ENCODE results near the gene ABCB7.

Gene ABCB7

GRCh38 chrX:75084757-75085156 is 71.3 kb downstream of the ABCB7 start:
- Histone ChIP-seq H3K9me3 (ENCODE audit: control insufficient read depth, insufficient read depth, low read depth, low read length) (no peaks in the 10 kb centered on the region), H3K27ac (ENCODE audit: extremely low read depth, low read depth, low read length) (no peak overlapping the region), H3K4me1 (ENCODE audit: control insufficient read depth, insufficient read depth, low read length) (peaks cover 10% of the 10 kb centered on the region), H3K4me3 (ENCODE audit: low read depth, low read length) (no peak overlapping the region), H3K36me3 (ENCODE audit: control insufficient read depth in 2 of 2, insufficient read depth in 1 of 2, low read length in 2 of 2) (no peaks in the 10 kb centered on the region)
- ChIA-PET CTCF (interaction anchor here (0.6 kb wide), 1 partner anchor 8 kb away, joined by 3 read pairs; no protein-coding TSS in a partner anchor), POLR2A (no interaction called here)
- TF ChIP-seq ZNF48 (tag by site-specific recombination; IDR thresholded peaks at IDR 0.05) (no peak), ZNF132 (tag by site-specific recombination; IDR thresholded peaks at IDR 0.05; ENCODE audit: borderline replicate concordance) (no peak), ZFHX2 (tag by site-specific recombination; conservative IDR thresholded peaks at IDR 0.05) (no peak), ZIC2 (tag by site-specific recombination; IDR thresholded peaks at IDR 0.05) (no peak), ZNF792 (tag by site-specific recombination; IDR thresholded peaks at IDR 0.05) (no peak), ZNF549 (tag by site-specific recombination; IDR thresholded peaks at IDR 0.05) (no peak), ZBTB20 (tag by site-specific recombination; IDR thresholded peaks at IDR 0.05) (no peak), ZNF221 (tag by site-specific recombination; IDR thresholded peaks at IDR 0.05; ENCODE audit: borderline replicate concordance) (no peak), ZNF184 (tag by site-specific recombination; IDR thresholded peaks at IDR 0.05) (no peak), ZNF654 (tag by site-specific recombination; IDR thresholded peaks at IDR 0.05; ENCODE audit: low read depth) (no peak), ZNF311 (tag by site-specific recombination; IDR thresholded peaks at IDR 0.05; ENCODE audit: borderline replicate concordance) (no peak), ZNF362 (tag by site-specific recombination; IDR thresholded peaks at IDR 0.05) (no peak), ZNF16 (tag by site-specific recombination; IDR thresholded peaks at IDR 0.05; ENCODE audit: low read depth) (no peak), WT1 (tag by site-specific recombination; IDR thresholded peaks at IDR 0.05) (no peak), ZBTB21 (tag by site-specific recombination; IDR thresholded peaks at IDR 0.05) (no peak), ZNF280C (tag by site-specific recombination; IDR thresholded peaks at IDR 0.05) (no peak), ZSCAN4 (tag by site-specific recombination; IDR thresholded peaks at IDR 0.05) (no peak), ZNF138 (tag by site-specific recombination; IDR thresholded peaks at IDR 0.05; ENCODE audit: borderline replicate concordance) (no peak), ATF2 (tag by site-specific recombination; IDR thresholded peaks at IDR 0.05; ENCODE audit: low read depth) (no peak)

- no peak overlapping the region for H3K4me3 ChIP-seq (ENCODE audit: low read depth, low read length)
- POLR2A ChIA-PET = no interaction called here
- H3K9me3 ChIP-seq (ENCODE audit: control insufficient read depth, insufficient read depth, low read depth, low read length) = no peaks in the 10 kb centered on the region
- CTCF ChIA-PET = interaction anchor here (0.6 kb wide), 1 partner anchor 8 kb away, joined by 3 read pairs; no protein-coding TSS in a partner anchor
- H3K36me3 ChIP-seq (ENCODE audit: control insufficient read depth in 2 of 2, insufficient read depth in 1 of 2, low read length in 2 of 2) = peaks cover 0 to 16% of the 10 kb centered on the region in 2 experiments; a peak in 1 of 3 replicates
- no peak overlapping the region for H3K27ac ChIP-seq (ENCODE audit: extremely low read depth, low read depth, low read length)
- no peaks in the 10 kb centered on the region for H3K4me1 ChIP-seq (ENCODE audit: control insufficient read depth, insufficient read depth, low read length)
- TF ChIP-seq ZSCAN30 (tag by site-specific recombination; IDR thresholded peaks at IDR 0.05) (no peak), ZNF140 (tag by site-specific recombination; IDR thresholded peaks at IDR 0.05) (no peak), ZNF221 (tag by site-specific recombination; IDR thresholded peaks at IDR 0.05; ENCODE audit: borderline replicate concordance) (no peak), ATF2 (tag by site-specific recombination; IDR thresholded peaks at IDR 0.05; ENCODE audit: low read depth) (no peak), HOXD13 (CRISPR knock-in tag; IDR thresholded peaks at IDR 0.05; ENCODE audit: borderline replicate concordance) (no peak), ZNF514 (tag by site-specific recombination; IDR thresholded peaks at IDR 0.05) (no peak), ZNF830 (tag by site-specific recombination; IDR thresholded peaks at IDR 0.05; ENCODE audit: low read depth) (no peak), YY1 (tag by site-specific recombination; IDR thresholded peaks at IDR 0.05) (no peak), SP2 (tag by site-specific recombination; IDR thresholded peaks at IDR 0.05) (no peak), ZNF280C (tag by site-specific recombination; IDR thresholded peaks at IDR 0.05) (no peak)
Measured at GRCh38 chrX:75076429-75076828, 79.7 kb downstream of the ABCB7 start.
